ENCODE data around the gene GRM3.

GRCh38 chr7:86745013-86745745, 101.5 kb downstream of the GRM3 start:
- TF ChIP-seq CTCF (conservative IDR thresholded peaks at IDR 0.05 in 1 of 2, IDR thresholded peaks at IDR 0.05 in 1 of 2; ENCODE audit: extremely low read depth in 1 of 2, insufficient read depth in 1 of 2, low read depth in 1 of 2, low read length in 2 of 2) (no peak), EZH2 (IDR thresholded peaks at IDR 0.05; ENCODE audit: borderline replicate concordance, low read length) (no peak)

Data from mammary epithelial cell (primary cell).